ENCODE data around the gene STK32B.

DNA sequence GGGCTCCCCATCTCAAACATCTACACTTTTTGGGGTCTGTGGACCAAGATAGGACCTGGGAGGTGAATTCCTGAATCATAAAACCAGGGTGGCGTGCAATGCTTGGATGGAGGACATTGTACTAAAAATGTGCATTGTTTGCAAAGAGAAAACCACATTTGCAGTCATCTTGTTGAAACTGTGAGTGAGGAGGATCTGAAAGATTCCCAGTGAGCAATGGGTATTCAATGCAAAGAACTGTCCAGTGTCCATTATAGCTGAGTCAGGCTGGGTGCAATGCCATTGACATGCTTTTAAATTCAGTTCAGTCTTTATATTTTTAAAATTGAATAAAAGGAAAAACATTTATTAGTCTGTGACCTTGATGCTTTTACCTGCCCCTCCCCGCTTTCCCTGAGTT lies 215.7 kb downstream of the STK32B start:
- TF ChIP-seq HDAC2 (IDR thresholded peaks at IDR 0.05; ENCODE audit: borderline replicate concordance in 1 of 2, low read depth in 2 of 2, low read length in 2 of 2) (no peak), SP1 (IDR thresholded peaks at IDR 0.05; ENCODE audit: low read depth, low read length) (no peak), SP2 (IDR thresholded peaks at IDR 0.05; ENCODE audit: low read length) (no peak), POLR2A (IDR thresholded peaks at IDR 0.05; ENCODE audit: control extremely low read depth in 1 of 2, low read depth in 2 of 2, low read length in 2 of 2) (no peak), RAD21 (IDR thresholded peaks at IDR 0.05 in 1 of 2, conservative IDR thresholded peaks at IDR 0.05 in 1 of 2; ENCODE audit: low read depth in 2 of 2, low read length in 2 of 2) (no peak), SUZ12 (IDR thresholded peaks at IDR 0.05; ENCODE audit: low read length) (no peak)
- TF ChIP-seq, protein P1, sequence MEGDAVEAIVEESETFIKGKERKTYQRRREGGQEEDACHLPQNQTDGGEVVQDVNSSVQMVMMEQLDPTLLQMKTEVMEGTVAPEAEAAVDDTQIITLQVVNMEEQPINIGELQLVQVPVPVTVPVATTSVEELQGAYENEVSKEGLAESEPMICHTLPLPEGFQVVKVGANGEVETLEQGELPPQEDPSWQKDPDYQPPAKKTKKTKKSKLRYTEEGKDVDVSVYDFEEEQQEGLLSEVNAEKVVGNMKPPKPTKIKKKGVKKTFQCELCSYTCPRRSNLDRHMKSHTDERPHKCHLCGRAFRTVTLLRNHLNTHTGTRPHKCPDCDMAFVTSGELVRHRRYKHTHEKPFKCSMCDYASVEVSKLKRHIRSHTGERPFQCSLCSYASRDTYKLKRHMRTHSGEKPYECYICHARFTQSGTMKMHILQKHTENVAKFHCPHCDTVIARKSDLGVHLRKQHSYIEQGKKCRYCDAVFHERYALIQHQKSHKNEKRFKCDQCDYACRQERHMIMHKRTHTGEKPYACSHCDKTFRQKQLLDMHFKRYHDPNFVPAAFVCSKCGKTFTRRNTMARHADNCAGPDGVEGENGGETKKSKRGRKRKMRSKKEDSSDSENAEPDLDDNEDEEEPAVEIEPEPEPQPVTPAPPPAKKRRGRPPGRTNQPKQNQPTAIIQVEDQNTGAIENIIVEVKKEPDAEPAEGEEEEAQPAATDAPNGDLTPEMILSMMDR (IDR thresholded peaks at IDR 0.05; ENCODE audit: control extremely low read depth in 1 of 3, insufficient read depth in 1 of 3, low read depth in 1 of 3, low read length in 3 of 3) = no peak
- TF ChIP-seq, protein P2, sequence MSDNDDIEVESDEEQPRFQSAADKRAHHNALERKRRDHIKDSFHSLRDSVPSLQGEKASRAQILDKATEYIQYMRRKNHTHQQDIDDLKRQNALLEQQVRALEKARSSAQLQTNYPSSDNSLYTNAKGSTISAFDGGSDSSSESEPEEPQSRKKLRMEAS (IDR thresholded peaks at IDR 0.05) = no peak

All from H1 (cell line).